GM18867 (cell line): ENCODE results near the gene IL36A.

Experiments used
- ATAC-seq: cut with Tn5 transposase; IDR thresholded peaks from one replicate; pipeline ENCODE4 v1.9.1; 2021; ENCODE audit warnings: mild to moderate bottlenecking, moderate library complexity; ENCODE audit not compliant: unreplicated experiment

The IL36A gene

DNA sequence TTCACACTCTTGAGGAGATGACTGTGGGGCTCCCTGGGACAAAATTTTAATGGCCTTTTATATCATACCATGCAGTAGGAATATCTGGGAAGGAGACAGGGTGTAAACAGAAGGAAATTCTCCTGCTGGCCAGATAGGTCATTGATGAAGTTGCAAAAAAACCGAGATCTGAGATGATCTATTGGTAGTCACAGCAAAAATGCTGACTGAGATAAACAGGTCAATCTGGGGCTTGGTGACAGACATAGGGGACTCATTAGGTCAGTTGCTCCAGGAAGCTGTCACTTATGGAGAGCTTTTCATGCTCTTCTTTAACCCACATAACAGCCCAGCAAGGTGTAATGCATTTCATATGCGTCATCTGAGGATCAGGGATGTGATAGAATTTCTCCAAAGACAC lies 2.6 kb upstream of the IL36A start:
- no peak for ATAC-seq

- ATAC-seq: no peak
Measured at GRCh38 chr2:113007250-113007649, 2.0 kb downstream of the IL36A start.

- no peak for ATAC-seq
Measured at GRCh38 chr2:113009622-113010021, 4.4 kb downstream of the IL36A start.

GRCh38 chr2:113010088-113010487 lies 4.8 kb downstream of the IL36A start:
- ATAC-seq: no peak

DNA sequence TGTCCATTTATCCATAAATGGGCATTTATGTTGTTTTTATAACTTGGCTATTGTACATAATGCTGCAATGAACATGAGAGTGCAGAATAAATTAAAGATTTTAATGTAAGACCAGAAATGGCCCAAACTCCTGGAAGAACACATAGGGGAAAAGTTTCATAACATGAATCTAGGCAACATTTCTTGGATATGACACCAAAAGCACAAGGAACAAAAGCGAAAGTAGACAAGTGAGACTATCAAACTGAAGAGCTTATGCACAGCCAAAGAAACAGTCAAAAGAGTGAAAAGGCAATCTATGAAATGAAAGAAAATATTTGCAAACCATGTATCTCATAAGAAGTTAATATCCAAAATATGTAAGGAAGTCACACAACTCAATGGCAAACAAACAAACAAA lies 5.8 kb downstream of the IL36A start:
- ATAC-seq: no peak

DNA sequence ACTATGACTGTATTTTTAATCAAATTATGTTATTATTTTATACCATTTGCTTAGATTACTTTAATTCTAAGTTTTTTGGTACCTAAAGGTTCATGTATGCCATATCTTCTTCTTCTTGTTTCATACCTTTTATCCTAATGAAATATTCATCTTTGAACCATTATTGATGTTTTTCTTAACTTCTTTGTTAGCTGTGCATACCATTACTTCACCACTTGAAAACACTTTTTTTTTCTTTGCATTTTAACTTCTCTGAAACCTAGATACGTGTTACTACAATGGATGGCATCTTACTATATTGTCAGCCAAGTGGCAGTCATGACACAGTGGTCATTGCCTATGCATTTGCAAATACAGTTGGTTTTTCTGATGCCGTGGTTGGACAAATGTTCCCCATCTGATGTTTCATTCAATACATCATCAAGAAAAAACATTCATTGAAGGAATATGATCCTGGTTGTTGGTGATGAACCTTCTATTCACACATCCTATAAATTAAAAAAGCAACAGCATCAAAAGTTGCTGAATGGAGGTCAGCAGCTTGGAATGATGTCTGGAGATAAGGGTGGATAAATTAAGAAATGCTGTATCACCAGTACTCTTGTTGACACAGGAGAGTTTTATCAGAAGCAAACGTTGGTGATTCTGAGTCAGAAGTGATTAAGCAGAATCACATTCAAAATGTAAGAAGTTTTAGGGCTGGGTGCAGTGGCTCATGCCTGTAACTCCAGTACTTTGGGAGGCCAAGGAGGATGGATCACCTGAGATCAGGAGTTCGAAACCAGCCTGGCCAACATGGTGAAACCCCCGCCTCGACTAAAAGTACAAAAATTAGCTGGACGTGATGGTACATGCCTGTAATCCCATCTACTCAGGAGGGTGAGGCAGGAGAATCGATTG lies 7.4 kb downstream of the IL36A start:
- no peak for ATAC-seq

GRCh38 chr2:113013336-113013661 lies 8.0 kb downstream of the IL36A start:
- no peak for ATAC-seq

DNA sequence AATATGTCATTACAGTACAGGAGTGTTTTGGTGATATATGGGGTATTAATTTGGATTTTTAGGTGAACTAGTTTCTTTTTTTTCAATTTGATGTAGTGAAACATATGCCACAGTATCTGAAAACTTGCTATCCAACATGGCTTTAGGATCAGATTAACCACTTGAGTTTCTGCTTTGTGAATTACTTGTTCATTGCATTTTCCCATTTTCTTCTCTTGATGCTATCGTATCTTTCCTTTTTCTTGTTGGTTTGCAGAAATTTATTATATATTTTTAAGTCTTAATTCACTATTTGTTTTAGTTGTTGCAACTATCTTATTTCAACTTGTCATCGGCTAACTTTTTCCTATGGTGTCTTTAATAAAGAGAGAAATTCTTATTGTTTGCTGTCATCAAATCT lies 8.8 kb downstream of the IL36A start:
- ATAC-seq: no peak

DNA sequence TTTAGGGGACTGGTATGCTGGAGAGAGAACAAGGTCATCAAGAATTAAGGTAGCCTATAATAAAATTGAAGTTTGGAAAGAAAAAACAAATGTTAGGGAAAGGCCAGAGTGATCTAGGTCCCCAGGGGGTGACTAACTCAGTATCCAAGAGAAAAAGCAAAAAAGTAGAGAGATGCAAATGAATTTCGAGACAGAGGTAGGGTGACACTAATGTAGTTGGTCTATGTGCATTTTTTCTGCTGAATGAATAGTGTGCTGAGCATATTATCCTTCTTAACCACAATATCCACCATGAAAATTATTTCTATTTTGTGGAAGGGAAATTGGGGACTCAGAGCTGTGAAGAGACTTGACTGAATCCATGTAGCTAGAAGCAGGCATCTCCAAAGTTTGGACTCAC lies 9.8 kb downstream of the IL36A start:
- no peak for ATAC-seq

DNA sequence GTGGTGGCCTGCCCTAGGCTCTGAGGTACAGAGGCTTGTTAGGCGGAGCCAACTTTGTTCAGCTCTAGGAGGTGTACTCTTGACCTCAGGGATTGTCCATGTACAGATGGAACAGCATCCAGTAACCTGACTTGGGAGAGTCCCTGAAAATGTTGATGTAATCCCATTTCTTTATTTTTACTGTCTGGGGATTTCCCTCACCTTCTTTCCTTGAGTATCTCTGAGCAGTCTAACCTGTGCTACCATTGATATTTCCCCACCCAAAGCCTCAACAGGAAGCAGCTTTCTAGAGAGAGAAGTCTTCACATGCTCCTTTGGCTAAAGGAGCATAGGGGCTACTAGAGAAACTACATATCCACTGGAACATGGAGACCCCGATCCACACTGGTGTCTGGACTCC lies 10.4 kb downstream of the IL36A start:
- no peak for ATAC-seq

- no peak for ATAC-seq
Measured at GRCh38 chr2:113018509-113018908, 13.2 kb downstream of the IL36A start.

- no peak for ATAC-seq
Measured at GRCh38 chr2:113021312-113021711, 16.1 kb downstream of the IL36A start.

DNA sequence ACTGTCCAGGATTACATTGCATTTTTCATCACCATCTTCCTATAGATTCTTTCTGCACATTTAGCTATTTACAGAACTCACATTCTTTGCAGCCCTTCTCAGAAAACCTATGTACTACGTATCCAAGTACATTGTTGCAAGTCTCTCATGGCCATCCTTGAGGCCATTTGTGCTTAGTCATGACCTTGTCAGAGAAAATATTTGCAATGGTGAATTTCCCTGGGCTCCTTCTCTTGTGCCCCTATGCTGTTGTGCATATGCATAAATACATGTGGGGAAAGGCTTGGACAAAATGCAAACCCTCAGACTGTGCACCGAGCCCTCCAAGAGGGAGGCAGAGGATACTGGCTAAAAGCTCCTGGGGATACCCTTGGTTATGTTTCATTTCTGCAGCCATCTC lies 19.5 kb downstream of the IL36A start:
- ATAC-seq: no peak

DNA sequence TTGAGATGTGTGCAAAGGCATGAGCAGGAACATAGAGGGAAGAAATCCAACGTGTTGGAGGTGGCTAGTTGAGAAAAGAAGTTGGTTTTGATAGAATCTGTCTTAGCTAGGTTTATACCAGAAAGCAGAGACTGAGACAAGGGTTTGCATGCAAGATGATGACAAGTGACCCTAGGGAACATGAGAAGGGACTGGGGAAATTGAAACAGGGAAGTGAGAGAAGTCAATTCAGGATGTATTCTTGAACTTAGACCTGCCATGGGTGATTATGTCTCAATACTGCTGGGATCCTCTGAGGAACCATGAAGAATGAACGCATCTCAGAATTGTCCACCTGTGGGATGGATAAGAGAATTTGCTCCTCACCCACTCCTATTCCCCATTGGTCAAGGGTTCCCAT lies 20.5 kb downstream of the IL36A start:
- no peak for ATAC-seq

- ATAC-seq: no peak
Measured at GRCh38 chr2:113027691-113028090, 22.4 kb downstream of the IL36A start.

- no peak for ATAC-seq
Measured at GRCh38 chr2:113028112-113028511, 22.9 kb downstream of the IL36A start.

GRCh38 chr2:113032737-113033136 lies 27.5 kb downstream of the IL36A start:
- ATAC-seq: no peak

- no peak for ATAC-seq
Measured at GRCh38 chr2:113034016-113034415, 28.8 kb downstream of the IL36A start.

GRCh38 chr2:113036763-113037162 lies 31.5 kb downstream of the IL36A start:
- ATAC-seq: no peak

DNA sequence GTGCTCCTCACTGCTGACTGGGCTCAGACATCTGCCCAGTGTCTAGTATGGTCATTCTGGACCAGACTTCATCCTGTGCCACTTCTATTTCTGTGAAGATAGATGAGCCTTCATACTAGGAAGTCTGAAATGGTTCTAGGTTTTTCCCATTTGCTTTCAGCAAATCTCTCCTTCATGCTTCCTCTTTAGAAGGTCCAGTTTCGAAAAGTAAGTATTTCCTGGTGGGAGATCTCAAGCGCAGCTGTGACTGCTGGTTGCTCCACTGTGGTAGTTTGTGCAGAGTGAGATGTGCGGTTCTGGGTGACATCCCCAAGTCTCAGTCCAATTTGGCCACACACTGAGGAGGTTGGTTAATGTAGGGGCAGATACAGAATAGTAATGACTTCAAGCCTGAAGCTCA lies 33.0 kb downstream of the IL36A start:
- ATAC-seq: no peak

DNA sequence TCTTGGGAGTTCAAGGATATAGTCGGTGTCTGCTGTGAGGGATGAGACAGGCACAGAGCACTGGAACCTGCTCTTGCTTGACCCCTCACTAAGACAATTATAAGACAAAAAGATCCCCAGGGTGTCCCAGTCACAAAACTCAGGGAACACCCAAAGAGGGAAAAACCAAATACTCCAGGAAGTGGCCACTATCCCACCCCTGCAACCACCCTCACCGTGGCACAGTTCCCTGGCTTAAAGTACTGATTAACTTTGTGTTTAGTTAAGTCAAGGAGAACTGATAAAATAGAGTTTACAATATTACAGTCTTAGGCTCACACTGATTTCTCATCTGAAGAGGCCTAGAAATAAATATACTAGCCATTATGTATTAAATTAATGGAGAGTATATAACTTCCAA lies 33.9 kb downstream of the IL36A start:
- no peak for ATAC-seq

GRCh38 chr2:113039719-113040118 lies 34.5 kb downstream of the IL36A start:
- no peak for ATAC-seq

DNA sequence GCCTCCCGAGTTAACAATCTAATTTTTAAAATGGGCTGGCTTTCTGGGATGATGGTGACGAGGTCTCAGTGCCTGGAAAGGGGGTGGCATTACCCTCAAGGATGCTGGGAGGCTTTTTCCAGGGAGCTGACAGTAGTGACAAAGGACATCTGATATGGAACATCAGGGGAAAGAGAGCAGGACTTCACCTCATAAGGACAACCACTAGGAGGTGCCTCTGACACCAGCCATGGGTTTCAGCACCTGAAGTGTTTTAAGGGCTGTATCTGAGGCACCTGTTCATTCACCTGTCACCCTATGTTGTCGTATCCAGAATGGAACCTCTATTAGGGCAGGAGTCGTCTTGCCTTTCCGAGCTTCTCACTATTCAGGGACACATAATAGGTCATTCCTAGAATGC lies 36.6 kb downstream of the IL36A start:
- no peak for ATAC-seq
